Measurements from ENCODE around the gene LAMA3.

LAMA3 gene

GRCh38 chr18:23879544-23879943 is 190.3 kb downstream of the LAMA3 start:
- no peak overlapping the region for H3K4me3 ChIP-seq (replicated peaks in 1 of 2; ENCODE audit: low read depth in 2 of 2, low read length in 2 of 2)
- DNase-seq (ENCODE audit: low read depth in 2 of 2) = no peak
- TF ChIP-seq CTCF (IDR thresholded peaks at IDR 0.05; ENCODE audit: low read depth, low read length) = no peak

DNA sequence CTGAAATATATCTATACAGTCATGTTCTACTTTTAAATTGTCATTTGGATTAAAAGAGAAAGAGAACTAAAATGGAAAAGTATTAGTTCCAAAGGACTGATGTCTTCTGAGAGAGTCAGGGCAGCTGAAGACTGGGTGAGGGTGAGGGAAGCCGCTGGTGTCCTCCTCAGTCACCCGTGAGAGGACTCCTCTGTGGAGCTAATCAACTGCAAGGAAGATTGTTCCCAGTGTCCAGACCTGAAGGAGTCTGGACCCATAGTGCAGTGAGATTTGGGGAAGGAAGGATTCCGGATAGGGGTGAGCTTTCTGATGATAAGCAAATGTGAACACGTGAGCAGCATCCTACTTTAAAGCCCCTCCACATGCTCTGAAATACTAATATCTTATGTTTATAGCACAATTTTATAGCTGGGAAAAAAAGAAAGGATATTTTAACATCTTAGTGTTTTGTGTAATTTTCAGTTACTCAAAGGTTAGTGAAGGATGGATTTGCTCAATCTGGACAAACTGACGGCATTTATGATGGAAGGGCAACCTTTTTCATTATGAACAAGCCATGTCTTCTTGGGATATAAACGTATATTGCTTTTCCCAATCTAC is 190.8 kb downstream of the LAMA3 start:
- DNase-seq (ENCODE audit: low read depth in 2 of 2) = no peak
- no peak for TF ChIP-seq CTCF (IDR thresholded peaks at IDR 0.05; ENCODE audit: low read depth, low read length)
- H3K4me3 ChIP-seq (replicated peaks in 1 of 2; ENCODE audit: low read depth in 2 of 2, low read length in 2 of 2) = no peak overlapping the region

GRCh38 chr18:23880931-23881617 is 191.8 kb downstream of the LAMA3 start:
- no peak overlapping the region for H3K4me3 ChIP-seq (replicated peaks in 1 of 2; ENCODE audit: low read depth in 2 of 2, low read length in 2 of 2)
- TF ChIP-seq CTCF (IDR thresholded peaks at IDR 0.05; ENCODE audit: low read depth, low read length) = no peak
- no peak for DNase-seq (ENCODE audit: low read depth in 2 of 2)

GRCh38 chr18:23881778-23882177 is 192.5 kb downstream of the LAMA3 start:
- no peak overlapping the region for H3K4me3 ChIP-seq (replicated peaks in 1 of 2; ENCODE audit: low read depth in 2 of 2, low read length in 2 of 2)
- no peak for TF ChIP-seq CTCF (IDR thresholded peaks at IDR 0.05; ENCODE audit: low read depth, low read length)
- no peak for DNase-seq (ENCODE audit: low read depth in 2 of 2)

DNA sequence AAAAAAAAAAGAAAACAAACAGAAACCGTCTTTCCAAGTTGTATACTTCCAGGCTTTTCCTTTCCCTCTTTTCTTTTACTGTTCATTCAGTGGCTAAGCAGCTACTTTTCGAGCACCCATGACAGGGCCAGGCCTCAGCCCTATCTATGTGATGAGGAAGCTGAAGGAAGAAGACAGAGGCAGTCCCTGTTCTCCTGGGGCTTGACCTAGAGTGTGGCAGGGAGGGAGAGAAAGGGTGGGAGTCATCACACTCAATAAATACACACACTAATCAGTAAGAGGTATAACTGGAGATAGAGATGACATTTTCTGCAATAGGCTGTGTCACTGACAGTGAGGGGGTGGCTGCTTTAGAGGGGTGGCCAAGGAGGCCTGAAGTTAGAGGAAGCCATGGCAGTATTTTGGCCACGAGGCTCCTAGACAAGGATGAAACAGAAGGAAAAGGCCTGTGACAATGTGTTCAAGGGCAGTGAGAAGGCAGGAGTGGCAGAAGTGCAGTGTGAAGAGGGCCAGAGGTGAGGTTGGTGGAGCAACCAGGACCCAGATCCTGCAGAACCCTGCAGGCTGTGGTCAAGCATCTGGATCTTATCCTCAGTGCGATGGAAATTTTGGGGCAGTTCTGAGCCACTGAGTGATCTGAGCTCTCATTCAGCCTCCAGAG is 193.5 kb downstream of the LAMA3 start:
- TF ChIP-seq CTCF (IDR thresholded peaks at IDR 0.05; ENCODE audit: low read depth, low read length) = no peak
- DNase-seq (ENCODE audit: low read depth in 2 of 2) = no peak
- H3K4me3 ChIP-seq (replicated peaks in 1 of 2; ENCODE audit: low read depth in 2 of 2, low read length in 2 of 2) = no peak overlapping the region

- peak in 1 of 2 donors; percentile 19 for DNase-seq (ENCODE audit: low read depth in 2 of 2)
- TF ChIP-seq CTCF (IDR thresholded peaks at IDR 0.05; ENCODE audit: low read depth, low read length) = no peak
Measured at GRCh38 chr18:23883277-23883790, 194.1 kb downstream of the LAMA3 start.

More at GRCh38 chr18:23883277-23883790, 194.1 kb downstream of the LAMA3 start:
- H3K4me3 ChIP-seq (replicated peaks in 1 of 2; ENCODE audit: low read depth in 2 of 2, low read length in 2 of 2) = no peak overlapping the region
